ENCODE measurements around the gene C1orf87.
A peak's percentile ranks its signal among the peaks of the same experiment; 100 is the strongest.

Gene C1orf87

DNA sequence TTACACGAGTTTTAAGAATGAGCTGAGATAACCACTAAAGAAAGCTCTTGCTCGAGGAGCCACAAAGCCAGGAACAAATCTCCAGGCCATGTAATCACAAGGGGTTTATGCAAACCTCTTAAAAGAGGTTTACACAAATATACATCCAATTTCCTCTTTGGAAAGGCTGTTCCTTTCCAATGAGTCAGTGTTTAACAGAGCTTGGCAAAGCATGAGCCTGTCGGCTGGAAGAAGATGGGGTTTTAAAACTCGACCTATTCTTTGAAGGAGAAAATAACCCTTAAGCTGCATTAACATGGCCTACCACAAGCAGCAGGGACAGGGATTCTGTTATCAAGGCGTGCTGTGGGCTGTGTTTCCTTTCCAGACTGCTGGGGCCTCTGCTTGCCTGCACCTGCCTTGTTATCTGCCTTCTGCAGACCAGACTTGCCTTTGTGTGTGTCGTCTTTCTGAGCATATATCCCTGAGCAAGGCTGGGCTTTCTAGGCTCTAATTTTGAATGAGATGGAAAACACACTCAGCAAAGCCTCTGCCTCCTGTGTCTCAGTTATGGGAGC is 106.4 kb downstream of the C1orf87 start:
- H3K4me3 ChIP-seq (ENCODE audit: low read depth, low read length): no peak overlapping the region
- DNase-seq (ENCODE audit: low read depth): no peak

DNA sequence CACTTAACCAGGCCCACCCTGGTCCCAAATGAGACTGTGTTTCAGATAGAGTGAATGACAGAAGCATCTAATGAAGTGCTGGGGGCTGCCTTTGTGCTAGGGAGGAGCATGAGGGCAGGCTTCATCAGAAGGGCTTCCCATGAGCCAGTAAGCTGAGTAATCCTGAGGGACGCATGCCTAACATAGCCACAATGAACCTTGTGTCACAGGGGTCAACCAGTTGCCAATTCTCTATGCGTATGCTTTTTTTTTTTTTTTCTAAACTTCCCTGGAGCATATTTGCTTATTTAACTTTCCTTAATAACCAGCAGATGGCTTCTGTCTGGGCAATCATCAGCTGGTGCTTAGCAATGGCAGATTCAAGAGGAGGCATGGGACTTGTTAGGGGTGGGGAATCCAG is 121.5 kb downstream of the C1orf87 start:
- H3K4me3 ChIP-seq (ENCODE audit: low read depth, low read length): no peak overlapping the region
- TF ChIP-seq, protein P1, sequence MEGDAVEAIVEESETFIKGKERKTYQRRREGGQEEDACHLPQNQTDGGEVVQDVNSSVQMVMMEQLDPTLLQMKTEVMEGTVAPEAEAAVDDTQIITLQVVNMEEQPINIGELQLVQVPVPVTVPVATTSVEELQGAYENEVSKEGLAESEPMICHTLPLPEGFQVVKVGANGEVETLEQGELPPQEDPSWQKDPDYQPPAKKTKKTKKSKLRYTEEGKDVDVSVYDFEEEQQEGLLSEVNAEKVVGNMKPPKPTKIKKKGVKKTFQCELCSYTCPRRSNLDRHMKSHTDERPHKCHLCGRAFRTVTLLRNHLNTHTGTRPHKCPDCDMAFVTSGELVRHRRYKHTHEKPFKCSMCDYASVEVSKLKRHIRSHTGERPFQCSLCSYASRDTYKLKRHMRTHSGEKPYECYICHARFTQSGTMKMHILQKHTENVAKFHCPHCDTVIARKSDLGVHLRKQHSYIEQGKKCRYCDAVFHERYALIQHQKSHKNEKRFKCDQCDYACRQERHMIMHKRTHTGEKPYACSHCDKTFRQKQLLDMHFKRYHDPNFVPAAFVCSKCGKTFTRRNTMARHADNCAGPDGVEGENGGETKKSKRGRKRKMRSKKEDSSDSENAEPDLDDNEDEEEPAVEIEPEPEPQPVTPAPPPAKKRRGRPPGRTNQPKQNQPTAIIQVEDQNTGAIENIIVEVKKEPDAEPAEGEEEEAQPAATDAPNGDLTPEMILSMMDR (IDR thresholded peaks at IDR 0.05; ENCODE audit: insufficient read depth, low read depth, low read length, missing control alignments): no peak
- no peak for DNase-seq (ENCODE audit: low read depth)

More for the DNA sequence above, 106.4 kb downstream of the C1orf87 start:
- TF ChIP-seq, protein P1 (IDR thresholded peaks at IDR 0.05; ENCODE audit: insufficient read depth, low read depth, low read length, missing control alignments): no peak

DNA sequence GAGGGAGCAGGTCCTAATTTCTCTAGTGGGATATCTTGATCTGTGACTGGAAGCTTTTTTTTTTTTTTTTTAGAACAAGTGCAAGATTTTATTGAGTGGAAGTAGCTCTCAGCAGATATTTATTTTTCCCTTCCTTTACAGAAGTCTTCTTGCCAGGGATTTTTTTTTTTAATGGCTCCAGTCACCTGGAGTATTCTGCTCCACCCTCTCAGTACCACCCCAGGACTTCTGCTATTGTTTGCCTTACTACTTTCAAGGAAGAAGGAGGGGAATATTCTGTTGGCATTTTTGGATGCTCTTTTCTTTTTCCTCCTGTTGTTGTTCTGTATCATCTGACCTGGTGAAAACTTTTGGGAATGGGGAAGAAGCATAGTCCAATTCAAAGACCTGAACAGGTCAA is 123.9 kb downstream of the C1orf87 start:
- DNase-seq (ENCODE audit: low read depth): no peak
- no peak overlapping the region for H3K4me3 ChIP-seq (ENCODE audit: low read depth, low read length)
- TF ChIP-seq, protein P1 (IDR thresholded peaks at IDR 0.05; ENCODE audit: insufficient read depth, low read depth, low read length, missing control alignments): no peak

DNA sequence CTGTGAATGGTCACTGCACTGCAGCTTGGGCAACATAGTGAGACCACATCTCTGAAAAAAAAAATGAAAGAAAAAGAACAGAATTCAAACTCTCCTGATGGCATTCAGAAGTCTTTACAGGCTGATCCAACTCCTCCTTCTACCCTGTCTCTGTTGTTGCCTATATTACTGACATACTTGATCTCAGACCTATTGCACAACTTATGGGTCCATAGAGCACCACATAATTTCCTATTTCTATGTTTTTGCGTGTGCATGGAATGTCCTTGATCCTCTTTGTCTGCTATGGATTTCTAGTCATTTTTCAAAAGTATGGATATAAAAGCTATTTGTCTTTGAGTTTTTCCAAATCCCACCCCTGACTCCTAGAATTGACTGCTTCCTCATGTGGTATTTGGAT is 124.6 kb downstream of the C1orf87 start:
- DNase-seq (ENCODE audit: low read depth): no peak
- TF ChIP-seq, protein P1 (IDR thresholded peaks at IDR 0.05; ENCODE audit: insufficient read depth, low read depth, low read length, missing control alignments): no peak
- no peak overlapping the region for H3K4me3 ChIP-seq (ENCODE audit: low read depth, low read length)

DNA sequence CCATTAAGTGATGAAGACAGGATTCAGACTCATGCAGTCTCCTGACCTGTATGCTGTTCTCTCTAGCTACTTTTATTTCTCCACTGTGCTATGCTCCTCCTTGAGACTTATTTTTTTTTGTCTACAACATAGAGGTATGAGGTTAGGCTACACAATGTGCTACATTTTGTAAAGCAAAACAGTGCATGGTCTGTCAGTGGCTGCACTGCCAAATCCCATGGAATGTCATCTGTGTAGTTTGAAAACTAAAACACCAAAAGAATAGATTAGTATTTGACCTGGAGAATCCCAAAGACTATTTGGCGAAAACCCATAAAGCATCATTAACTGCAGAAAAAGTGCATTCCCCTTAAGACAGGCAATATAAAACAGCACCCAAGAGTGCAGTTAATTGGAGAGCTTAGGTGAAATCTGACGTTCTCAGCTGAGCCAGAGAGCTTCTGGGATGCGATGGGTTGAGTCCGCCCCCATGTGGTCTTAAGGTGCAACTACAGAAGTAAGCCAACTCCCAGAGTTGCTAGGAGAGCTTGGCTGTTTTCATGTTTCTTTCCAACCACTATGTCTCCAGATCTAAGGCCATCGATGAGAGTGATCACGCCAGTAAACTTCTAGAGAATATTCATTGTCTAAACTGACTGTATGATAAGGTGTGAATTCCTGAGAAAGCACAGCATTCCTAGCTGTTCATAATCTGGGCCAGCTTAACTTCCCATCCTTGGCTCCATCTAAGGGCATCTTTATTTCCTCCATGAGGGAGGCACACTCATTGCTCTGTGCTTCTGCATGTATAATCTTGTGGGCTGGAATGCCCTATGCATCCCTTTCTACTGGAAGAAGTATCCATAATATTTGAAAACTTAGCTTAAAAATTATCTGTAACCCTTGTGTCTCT is 126.3 kb downstream of the C1orf87 start:
- DNase-seq (ENCODE audit: low read depth): peak; percentile 70
- no peak overlapping the region for H3K4me3 ChIP-seq (ENCODE audit: low read depth, low read length)
- TF ChIP-seq, protein P1 (IDR thresholded peaks at IDR 0.05; ENCODE audit: insufficient read depth, low read depth, low read length, missing control alignments): peak; percentile 91

DNA sequence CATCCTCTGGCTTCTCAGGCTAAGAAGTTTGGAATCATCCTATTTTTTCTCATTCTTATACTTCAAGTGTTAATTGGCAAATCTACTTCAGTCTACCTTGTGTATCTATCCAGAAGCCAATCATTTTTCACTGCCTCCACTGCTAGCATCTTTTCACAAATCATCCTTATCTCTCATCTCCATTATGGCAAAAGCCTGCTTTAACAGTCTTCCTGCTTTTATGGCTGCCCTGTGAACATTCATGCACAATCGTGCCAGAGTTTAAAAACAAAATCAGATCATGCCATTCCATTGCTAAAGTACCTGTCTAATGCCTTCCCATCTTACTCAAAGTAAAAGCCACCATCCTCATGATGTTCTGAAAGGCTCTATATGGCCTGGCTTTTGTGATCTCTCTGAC is 127.8 kb downstream of the C1orf87 start:
- H3K4me3 ChIP-seq (ENCODE audit: low read depth, low read length): no peak overlapping the region
- TF ChIP-seq, protein P1 (IDR thresholded peaks at IDR 0.05; ENCODE audit: insufficient read depth, low read depth, low read length, missing control alignments): no peak
- no peak for DNase-seq (ENCODE audit: low read depth)
